Left colon (tissue), 2 donors: ENCODE data around the gene TEX36. TPM values are rescaled to one million over a fixed set of nuclear protein-coding genes. Genes with fewer than 3 reads are reported as not detected.
"Not testable (repeated sequence)": the region's sequence is repeated elsewhere in the genome, so short reads cannot be mapped to it uniquely, and the experiment has no call there.

Experiments used
- ATAC-seq: fragments of 200-7000 bp; cut with Tn5 transposase; one replicate; pipeline ENCODE4 v1.9.1; 2020; ENCODE audit warnings: mild to moderate bottlenecking, moderate library complexity
- DNase-seq, 2 donors: peaks; one replicate each; pipeline ENCODE4 v3.0.0-alpha.2; 2020
- intact Hi-C, 2 donors: fragments of 100-400 bp; cut with DNase I in 1 of 2; cut with micrococcal nuclease in 1 of 2; formaldehyde crosslinking; loops; one replicate each; pipeline versions ENCODE4 v1.11.2 to v1.14.0; 2022; cut with DNase I, micrococcal nuclease
- long read RNA-seq: library from polyadenylated mRNA; unstranded; transcript quantifications from one replicate; pipeline ENCODE4 v2.0.0, GENCODE V29; 2021
- total RNA-seq, 2 donors: library from RNA; stranded (reverse); fragmentation: NEBNext Ultra II Directional; extraction: Animal tissue kit (Norgen Biotek cat#: 25700); gene quantifications; one replicate each; pipeline ENCODE4 v1.2.1, GENCODE V29; 2021
- donor health status: DM: no; HTN: no; CAD: no.
- donor health status: DM: yes; HTN: yes; CAD: no.

The TEX36 gene, protein sequence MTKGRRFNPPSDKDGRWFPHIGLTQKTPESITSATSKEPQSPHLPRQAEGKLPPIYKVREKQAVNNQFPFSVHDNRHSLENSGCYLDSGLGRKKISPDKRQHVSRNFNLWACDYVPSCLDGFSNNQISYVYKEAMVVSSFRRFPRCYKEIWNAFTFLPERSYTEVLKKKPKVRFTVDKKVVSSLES
- not detected for total RNA-seq
- long read RNA-seq = 0 reads

- no peak for ATAC-seq
- intact Hi-C loops = no loop called here
- no peak for DNase-seq
These were observed at the start of gene TEX36 for GRCh38 chr10:125683063-125683462. TSS of gene TEX36 (minus strand) at chr10:125683163. CDS start at chr10:125682989, 174 bp downstream.

DNA sequence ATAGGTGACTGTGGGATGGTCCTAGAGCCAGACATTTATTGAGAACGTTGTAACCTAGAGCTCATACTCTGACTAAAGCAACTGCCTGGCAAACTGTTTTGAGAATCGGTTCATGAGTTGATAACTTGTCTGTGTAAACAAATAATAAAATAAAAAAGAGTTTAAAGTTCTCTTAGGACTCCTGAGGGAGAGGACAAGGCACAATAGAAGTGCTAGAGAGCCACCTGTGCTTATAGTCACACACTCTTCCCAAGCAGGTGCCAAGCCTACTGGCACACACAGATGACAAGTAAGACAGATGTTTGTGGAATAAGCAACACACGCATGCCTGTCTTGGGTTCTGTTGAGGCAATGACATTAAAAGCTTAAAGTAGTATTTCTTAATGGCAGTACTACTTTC lies 44.5 kb upstream of the TEX36 start:
- intact Hi-C loops = no loop called here
- peak in 1 of 2 donors; percentile 18 for DNase-seq
- peak; percentile 96 for ATAC-seq

GRCh38 chr10:125726914-125727313 lies 44.0 kb upstream of the TEX36 start:
- ATAC-seq = peak; percentile 48
- intact Hi-C loops = no loop called here
- no peak for DNase-seq

- intact Hi-C loops = no loop called here
- ATAC-seq (no peak), DNase-seq (no peak)
These were observed 39.8 kb upstream of the TEX36 start for GRCh38 chr10:125722811-125723210.

GRCh38 chr10:125721035-125721434 lies 38.1 kb upstream of the TEX36 start:
- DNase-seq = no peak
- intact Hi-C loops = no loop called here
- no peak for ATAC-seq

DNA sequence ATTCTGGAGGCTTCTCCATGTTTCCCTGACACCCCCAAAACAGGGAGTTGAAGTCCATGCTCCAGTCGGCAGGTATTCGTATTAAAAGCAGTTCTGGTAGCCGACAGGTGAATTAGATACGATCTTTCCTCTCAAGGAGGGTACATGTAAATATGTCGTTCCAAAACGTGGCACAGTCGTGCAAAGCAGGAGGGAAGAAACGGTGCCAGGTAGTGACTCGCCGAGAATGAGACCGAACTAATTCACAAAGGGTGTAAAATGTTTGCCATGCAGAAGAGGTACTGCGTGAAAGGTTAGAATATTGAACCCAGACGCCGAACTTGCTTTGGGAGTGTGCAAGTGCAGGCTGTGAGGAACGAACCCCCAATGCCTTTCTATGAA lies 37.0 kb upstream of the TEX36 start:
- ATAC-seq (peak; percentile 1), DNase-seq (no peak)
- intact Hi-C loops = no loop called here

- peak; percentile 97 for ATAC-seq
- DNase-seq = peak; percentile 99
- intact Hi-C loops = no loop called here
These were observed 36.4 kb upstream of the TEX36 start, which contains the start of gene EDRF1 for GRCh38 chr10:125719173-125720001. TSS of gene EDRF1 (plus strand) at chr10:125719709. CDS start at chr10:125719808, 99 bp downstream.

DNA sequence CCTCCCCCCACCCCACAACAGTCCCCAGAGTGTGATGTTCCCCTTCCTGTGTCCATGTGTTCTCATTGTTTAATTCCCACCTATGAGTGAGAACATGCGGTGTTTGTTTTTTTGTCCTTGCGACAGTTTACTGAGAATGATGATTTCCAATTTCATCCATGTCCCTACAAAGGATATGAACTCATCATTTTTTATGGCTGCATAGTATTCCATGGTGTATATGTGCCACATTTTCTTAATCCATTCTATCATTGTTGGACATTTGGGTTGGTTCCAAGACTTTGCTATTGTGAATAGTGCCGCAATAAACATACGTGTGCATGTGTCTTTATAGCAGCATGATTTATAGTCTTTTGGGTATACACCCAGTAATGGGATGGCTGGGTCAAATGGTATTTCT lies 31.8 kb upstream of the TEX36 start:
- intact Hi-C loops, ATAC-seq, DNase-seq: not testable (repeated sequence)

DNA sequence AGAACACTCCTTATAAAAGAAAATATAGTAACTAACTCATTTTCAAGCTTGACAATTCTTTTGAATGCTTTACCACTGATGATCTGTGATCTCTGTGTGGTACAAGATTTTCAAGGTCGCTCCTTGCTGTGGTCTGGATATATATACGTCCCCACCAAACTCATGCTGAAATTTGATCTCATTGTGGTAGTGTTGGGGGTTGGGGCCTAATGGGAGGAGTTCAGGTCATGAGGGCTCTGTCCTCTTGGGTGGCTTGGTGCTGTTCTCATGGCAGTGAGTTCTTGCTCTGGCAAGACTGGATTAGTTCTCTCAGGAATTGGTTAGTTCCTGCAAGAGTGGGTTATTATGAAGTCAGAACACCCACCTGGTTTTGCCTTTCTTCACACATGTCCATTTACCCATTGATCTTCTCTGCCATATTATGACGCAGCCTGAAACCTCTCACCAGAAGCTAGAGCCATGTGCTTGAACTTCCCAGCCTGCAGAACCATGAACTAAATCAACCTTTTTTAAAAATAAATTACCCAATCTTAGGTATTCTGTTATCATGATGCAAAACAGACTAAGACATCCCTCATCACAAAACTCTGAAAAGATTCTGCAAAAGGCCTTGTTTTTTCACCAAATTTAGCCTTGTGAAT lies 28.3 kb upstream of the TEX36 start:
- DNase-seq = no peak
- no peak for ATAC-seq
- intact Hi-C loops = no loop called here

DNA sequence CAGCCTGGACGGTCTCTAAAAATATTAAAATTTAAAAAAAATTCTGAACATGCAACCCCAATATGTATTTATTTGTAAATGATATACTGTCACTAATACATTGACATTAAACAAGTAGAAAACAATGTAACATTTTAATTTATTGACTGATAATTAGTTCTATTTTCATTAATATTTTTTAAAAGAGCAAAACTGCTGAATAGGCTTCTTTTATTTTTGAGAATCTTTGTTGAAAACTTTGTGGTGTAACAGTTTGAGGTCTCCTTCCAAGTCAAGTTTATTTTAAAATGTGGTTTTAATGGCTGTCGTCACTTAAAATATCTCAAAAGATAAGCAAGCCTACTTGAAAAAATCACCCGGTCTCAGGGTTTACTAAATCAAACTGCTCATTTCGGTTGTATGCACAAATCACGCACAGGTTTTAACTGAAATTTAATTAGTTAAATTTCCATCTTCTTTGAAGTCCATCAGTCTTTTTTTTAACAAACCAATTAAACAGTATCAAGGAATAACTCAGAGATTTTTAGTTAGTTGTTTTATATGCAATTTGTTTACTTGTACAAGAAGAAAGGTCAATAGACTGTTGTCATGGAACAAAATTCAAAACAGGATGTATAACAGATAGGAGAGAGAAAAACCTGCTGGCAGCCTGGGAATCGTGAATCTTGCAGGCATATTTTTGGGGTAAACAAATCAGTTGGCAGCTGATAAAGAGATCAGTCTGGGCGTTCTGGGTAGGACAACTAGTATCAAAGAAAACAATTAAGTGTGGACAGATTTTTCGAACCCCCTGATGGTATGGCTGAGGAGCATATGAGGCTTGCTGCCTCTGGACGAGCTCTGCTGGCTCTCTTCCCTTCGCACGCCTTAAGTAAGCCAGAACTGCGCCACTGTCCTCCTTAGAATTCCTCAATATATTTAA lies 26.9 kb upstream of the TEX36 start:
- intact Hi-C loops = no loop called here
- ATAC-seq (no peak), DNase-seq (no peak)

- ATAC-seq = no peak
- intact Hi-C loops = no loop called here
- DNase-seq = no peak
These were observed 26.1 kb upstream of the TEX36 start for GRCh38 chr10:125708971-125709503.

DNA sequence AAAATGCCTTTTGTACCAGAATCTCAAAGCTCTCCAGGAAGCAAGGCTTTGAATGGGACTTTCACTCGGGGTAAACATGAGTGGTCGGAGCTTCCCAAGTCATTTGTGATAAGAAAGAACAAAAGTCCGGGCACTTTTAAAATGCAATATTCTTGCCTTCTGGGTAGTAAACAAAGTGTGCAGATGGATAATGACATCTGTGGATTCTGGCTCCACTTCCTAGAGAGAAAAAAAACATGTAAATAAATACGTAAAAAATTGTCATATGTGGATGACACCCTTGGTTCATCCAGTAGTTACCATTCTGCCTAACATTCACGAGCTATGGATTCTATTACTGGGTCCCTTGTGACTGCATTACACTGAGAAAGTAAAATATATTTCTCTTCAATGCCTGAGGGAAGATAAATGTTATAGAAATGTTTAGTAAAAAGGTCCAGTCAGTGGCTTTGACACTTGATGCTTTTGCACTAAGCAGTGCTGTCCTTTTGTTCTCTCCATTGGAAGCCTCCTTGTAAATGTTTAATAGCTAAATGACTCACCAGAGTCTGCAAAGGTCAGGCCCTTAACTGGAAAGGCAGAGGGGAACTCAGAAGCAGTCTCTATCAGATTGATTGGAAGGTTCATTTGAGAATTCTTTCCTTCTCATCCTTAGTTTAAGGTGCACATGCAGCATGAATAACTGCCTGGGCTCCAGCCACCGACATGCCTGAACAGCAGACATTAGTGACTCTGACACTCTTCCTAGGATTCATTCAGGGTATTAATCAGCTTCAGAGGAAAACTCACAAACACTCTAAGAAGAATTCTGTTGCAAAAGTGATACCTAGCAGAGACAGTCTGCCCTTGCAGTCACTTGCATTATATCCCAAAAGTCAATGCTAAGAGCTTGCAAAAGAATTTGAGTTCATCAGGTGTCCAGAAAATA lies 24.8 kb upstream of the TEX36 start:
- DNase-seq = no peak
- peak; percentile 86 for ATAC-seq
- intact Hi-C loops = no loop called here

- no peak for DNase-seq
- intact Hi-C loops = no loop called here
- no peak for ATAC-seq
These were observed 17.5 kb upstream of the TEX36 start for GRCh38 chr10:125700355-125700911.

- intact Hi-C loops = no loop called here
- no peak for ATAC-seq
- DNase-seq = no peak
These were observed 16.7 kb upstream of the TEX36 start for GRCh38 chr10:125699562-125700143.

GRCh38 chr10:125698481-125698998 lies 15.6 kb upstream of the TEX36 start:
- intact Hi-C loops = no loop called here
- ATAC-seq (no peak), DNase-seq (no peak)

GRCh38 chr10:125696884-125697283 lies 13.9 kb upstream of the TEX36 start:
- intact Hi-C loops, ATAC-seq, DNase-seq: not testable (repeated sequence)

GRCh38 chr10:125694883-125695282 lies 11.9 kb upstream of the TEX36 start:
- intact Hi-C loops = no loop called here

More at GRCh38 chr10:125694883-125695282, 11.9 kb upstream of the TEX36 start:
- DNase-seq (no peak), ATAC-seq (no peak)
